Stimulated activated effector memory CD8-positive, alpha-beta T cell treated with anti-CD3 and anti-CD28 coated beads, Interleukin-12 subunit alpha, Interleukin-12 subunit beta, amount 100 ng/mL, for 72 hours (primary cell): ENCODE results near the gene VSTM4.
A peak's percentile ranks its signal among the peaks of the same experiment; 100 is the strongest.

Source experiments
- ATAC-seq: fragments of 150-1000 bp; cut with Tn5 transposase; 2 replicates; pipeline ENCODE4 v1.10.0; 2021
- DNase-seq, 2 donors: peaks; one replicate each; pipeline ENCODE4 v3.0.0; 2021 to 2022; ENCODE audit warnings: low spot score in 2 of 2
- H3K27ac Mint-ChIP-seq: one replicate; pipeline ENCODE4 v1.8.0; 2022; ENCODE audit warnings: mild to moderate bottlenecking, mixed read lengths
- H3K36me3 Mint-ChIP-seq: one replicate; pipeline ENCODE4 v1.8.0; 2022; ENCODE audit warnings: mild to moderate bottlenecking, mixed read lengths
- H3K4me1 Mint-ChIP-seq: one replicate; pipeline ENCODE4 v1.8.0; 2022; ENCODE audit warnings: mixed read lengths
- H3K4me3 Mint-ChIP-seq: one replicate; pipeline ENCODE4 v1.8.0; 2022; ENCODE audit warnings: mild to moderate bottlenecking, mixed read lengths
- H3K9me3 Mint-ChIP-seq: one replicate; pipeline ENCODE4 v1.8.0; 2022; ENCODE audit warnings: mixed read lengths

VSTM4 gene

GRCh38 chr10:49044293-49045193, 70.8 kb downstream of the VSTM4 start:
- Mint-ChIP-seq H3K27ac (peak overlapping the region; percentile 48), H3K4me3 (no peak overlapping the region), H3K36me3 (no peaks in the 10 kb centered on the region), H3K4me1 (peaks cover 6% of the 10 kb centered on the region), H3K9me3 (no peaks in the 10 kb centered on the region)
- DNase-seq (no peak), ATAC-seq (no peak)

GRCh38 chr10:49040601-49041000, 74.7 kb downstream of the VSTM4 start:
- no peak for DNase-seq
- H3K9me3 Mint-ChIP-seq: no peaks in the 10 kb centered on the region
- no peaks in the 10 kb centered on the region for H3K36me3 Mint-ChIP-seq
- H3K4me3 Mint-ChIP-seq: no peak overlapping the region
- no peak overlapping the region for H3K27ac Mint-ChIP-seq
- ATAC-seq: no peak
- peaks cover under 1% of the 10 kb centered on the region for H3K4me1 Mint-ChIP-seq

GRCh38 chr10:49039409-49039808, 75.9 kb downstream of the VSTM4 start:
- DNase-seq (no peak), ATAC-seq (no peak)
- no peaks in the 10 kb centered on the region for H3K9me3 Mint-ChIP-seq
- no peak overlapping the region for H3K27ac Mint-ChIP-seq
- H3K36me3 Mint-ChIP-seq: no peaks in the 10 kb centered on the region
- no peak overlapping the region for H3K4me3 Mint-ChIP-seq
- no peaks in the 10 kb centered on the region for H3K4me1 Mint-ChIP-seq

- H3K4me1 Mint-ChIP-seq: no peaks in the 10 kb centered on the region
- no peak for ATAC-seq
- H3K27ac Mint-ChIP-seq: no peak overlapping the region
- no peaks in the 10 kb centered on the region for H3K36me3 Mint-ChIP-seq
- no peaks in the 10 kb centered on the region for H3K9me3 Mint-ChIP-seq
- no peak for DNase-seq
- no peak overlapping the region for H3K4me3 Mint-ChIP-seq
These were observed 76.6 kb downstream of the VSTM4 start for GRCh38 chr10:49038711-49039110.

- Mint-ChIP-seq H3K9me3 (no peaks in the 10 kb centered on the region), H3K4me3 (no peak overlapping the region), H3K36me3 (no peaks in the 10 kb centered on the region), H3K4me1 (no peaks in the 10 kb centered on the region), H3K27ac (no peak overlapping the region)
- DNase-seq (no peak), ATAC-seq (no peak)
These were observed 78.1 kb downstream of the VSTM4 start for GRCh38 chr10:49037187-49037586.

GRCh38 chr10:49036638-49037037, 78.7 kb downstream of the VSTM4 start:
- ATAC-seq (no peak), DNase-seq (peak in 1 of 2 donors; percentile 13)
- Mint-ChIP-seq H3K4me3 (no peak overlapping the region), H3K27ac (no peak overlapping the region), H3K4me1 (no peaks in the 10 kb centered on the region), H3K36me3 (no peaks in the 10 kb centered on the region), H3K9me3 (no peaks in the 10 kb centered on the region)

GRCh38 chr10:49035920-49036319, 79.4 kb downstream of the VSTM4 start:
- Mint-ChIP-seq H3K36me3 (no peaks in the 10 kb centered on the region), H3K27ac (no peak overlapping the region), H3K4me3 (no peak overlapping the region), H3K9me3 (no peaks in the 10 kb centered on the region), H3K4me1 (no peaks in the 10 kb centered on the region)
- ATAC-seq: no peak
- DNase-seq: peak in 1 of 2 donors; percentile 6

- peak; percentile 8 for ATAC-seq
- DNase-seq: no peak
- Mint-ChIP-seq H3K36me3 (no peaks in the 10 kb centered on the region), H3K4me1 (no peaks in the 10 kb centered on the region), H3K4me3 (no peak overlapping the region), H3K9me3 (no peaks in the 10 kb centered on the region), H3K27ac (no peak overlapping the region)
These were observed 80.4 kb downstream of the VSTM4 start for GRCh38 chr10:49034925-49035324.

GRCh38 chr10:49033939-49034338, 81.4 kb downstream of the VSTM4 start:
- DNase-seq (no peak), ATAC-seq (no peak)
- H3K9me3 Mint-ChIP-seq: no peaks in the 10 kb centered on the region
- no peak overlapping the region for H3K27ac Mint-ChIP-seq
- H3K36me3 Mint-ChIP-seq: no peaks in the 10 kb centered on the region
- H3K4me3 Mint-ChIP-seq: no peak overlapping the region
- H3K4me1 Mint-ChIP-seq: no peaks in the 10 kb centered on the region

- H3K4me3 Mint-ChIP-seq: no peak overlapping the region
- no peak overlapping the region for H3K27ac Mint-ChIP-seq
- no peaks in the 10 kb centered on the region for H3K36me3 Mint-ChIP-seq
- no peaks in the 10 kb centered on the region for H3K4me1 Mint-ChIP-seq
- ATAC-seq: peak; percentile 8
- no peak for DNase-seq
- H3K9me3 Mint-ChIP-seq: no peaks in the 10 kb centered on the region
These were observed 85.7 kb downstream of the VSTM4 start for GRCh38 chr10:49029666-49030065.

- no peak overlapping the region for H3K27ac Mint-ChIP-seq
- DNase-seq (peak in 1 of 2 donors; percentile 6), ATAC-seq (no peak)
- no peaks in the 10 kb centered on the region for H3K9me3 Mint-ChIP-seq
- no peaks in the 10 kb centered on the region for H3K4me1 Mint-ChIP-seq
- no peaks in the 10 kb centered on the region for H3K36me3 Mint-ChIP-seq
- no peak overlapping the region for H3K4me3 Mint-ChIP-seq
These were observed 86.7 kb downstream of the VSTM4 start for GRCh38 chr10:49028639-49029038.

GRCh38 chr10:49025347-49025983, 89.9 kb downstream of the VSTM4 start:
- H3K4me1 Mint-ChIP-seq: no peaks in the 10 kb centered on the region
- ATAC-seq (no peak), DNase-seq (no peak)
- no peak overlapping the region for H3K27ac Mint-ChIP-seq
- peaks cover 2% of the 10 kb centered on the region for H3K9me3 Mint-ChIP-seq
- no peak overlapping the region for H3K4me3 Mint-ChIP-seq
- H3K36me3 Mint-ChIP-seq: no peaks in the 10 kb centered on the region

- no peak for DNase-seq
- ATAC-seq: no peak
- no peaks in the 10 kb centered on the region for H3K36me3 Mint-ChIP-seq
These were observed 90.8 kb downstream of the VSTM4 start for GRCh38 chr10:49024484-49024883.

GRCh38 chr10:49023752-49024151, 91.6 kb downstream of the VSTM4 start:
- Mint-ChIP-seq H3K9me3 (peaks cover 5% of the 10 kb centered on the region), H3K4me1 (no peaks in the 10 kb centered on the region), H3K4me3 (no peak overlapping the region), H3K27ac (no peak overlapping the region), H3K36me3 (no peaks in the 10 kb centered on the region)
- no peak for ATAC-seq
- DNase-seq: no peak

More at GRCh38 chr10:49024484-49024883, 90.8 kb downstream of the VSTM4 start:
- Mint-ChIP-seq H3K27ac (no peak overlapping the region), H3K4me1 (no peaks in the 10 kb centered on the region), H3K4me3 (no peak overlapping the region), H3K9me3 (peaks cover 5% of the 10 kb centered on the region)

GRCh38 chr10:49023071-49023470, 92.3 kb downstream of the VSTM4 start:
- Mint-ChIP-seq H3K27ac (no peak overlapping the region), H3K36me3 (no peaks in the 10 kb centered on the region), H3K9me3 (peaks cover 5% of the 10 kb centered on the region), H3K4me3 (no peak overlapping the region), H3K4me1 (no peaks in the 10 kb centered on the region)
- DNase-seq: no peak
- ATAC-seq: no peak

- no peak overlapping the region for H3K4me3 Mint-ChIP-seq
- no peaks in the 10 kb centered on the region for H3K4me1 Mint-ChIP-seq
- H3K9me3 Mint-ChIP-seq: peaks cover 5% of the 10 kb centered on the region
- ATAC-seq (no peak), DNase-seq (no peak)
- no peaks in the 10 kb centered on the region for H3K36me3 Mint-ChIP-seq
- H3K27ac Mint-ChIP-seq: no peak overlapping the region
These were observed 93.6 kb downstream of the VSTM4 start for GRCh38 chr10:49021685-49022084.
